DND-41 (cell line): Measurements from ENCODE around the gene TTBK2.

ENCODE experiments used
- ATAC-seq: fragments of 200-7000 bp; cut with Tn5 transposase; 3 replicates; pipeline ENCODE4 v1.9.1; 2021; ENCODE audit warnings: low read depth; ENCODE audit not compliant: insufficient read depth
- DNase-seq: peaks from one replicate; pipeline ENCODE4 v3.0.0-alpha.2; 2020
- H2AFZ ChIP-seq: 2 replicates; pipeline ENCODE4 v1.6.0; 2012; ENCODE audit warnings: low read depth, low read length
- H3K27ac ChIP-seq: 2 replicates; pipeline ENCODE4 v1.5.1; 2012; ENCODE audit warnings: low read length, inconsistent platforms
- H3K27me3 ChIP-seq: fragments of 200-600 bp; sonication (generic); 2 replicates; pipeline ENCODE4 v1.6.0; 2012; ENCODE audit warnings: low read length, mild to moderate bottlenecking, inconsistent platforms; ENCODE audit not compliant: insufficient read depth, poor library complexity
- H3K36me3 ChIP-seq: 2 replicates; pipeline ENCODE4 v1.5.1; 2012; ENCODE audit warnings: low read length, inconsistent platforms; ENCODE audit not compliant: insufficient read depth
- H3K4me1 ChIP-seq: 2 replicates; pipeline ENCODE4 v1.5.1; 2012; ENCODE audit warnings: mild to moderate bottlenecking, low read length; ENCODE audit not compliant: insufficient read depth
- H3K4me2 ChIP-seq: 2 replicates; pipeline ENCODE4 v1.6.0; 2012; ENCODE audit warnings: mild to moderate bottlenecking, moderate library complexity, low read length, inconsistent platforms; ENCODE audit not compliant: insufficient read depth
- H3K4me3 ChIP-seq, 2 experiments: fragments of 200-600 bp in 1 of 2; shearing (Covaris generic) in 1 of 2; 2 replicates each; pipeline ENCODE4 v1.5.1; 2012 to 2016; ENCODE audit warnings: inconsistent platforms in 2 of 2, low read length in 2 of 2, mild to moderate bottlenecking in 2 of 2, low read depth in 1 of 2, moderate library complexity in 1 of 2
- H3K79me2 ChIP-seq: 2 replicates; pipeline ENCODE4 v1.6.0; 2012; ENCODE audit warnings: low read length, inconsistent platforms; ENCODE audit not compliant: insufficient read depth
- H3K9ac ChIP-seq: 2 replicates; pipeline ENCODE4 v1.6.0; 2012; ENCODE audit warnings: low read depth, mild to moderate bottlenecking, inconsistent platforms, low read length, moderate library complexity
- H3K9me3 ChIP-seq: 2 replicates; pipeline ENCODE4 v1.5.1; 2012; ENCODE audit warnings: low read length, moderate library complexity, mild to moderate bottlenecking, inconsistent platforms; ENCODE audit not compliant: insufficient read depth, severe bottlenecking
- H4K20me1 ChIP-seq: 2 replicates; pipeline ENCODE4 v1.6.0; 2012; ENCODE audit warnings: low read length; ENCODE audit not compliant: insufficient read depth
- CTCF ChIP-seq: IDR thresholded peaks from 2 replicates; pipeline ENCODE4 v1.5.1; 2012; ENCODE audit warnings: borderline replicate concordance, low read length, moderate library complexity, mild to moderate bottlenecking; ENCODE audit not compliant: poor library complexity, severe bottlenecking; ENCODE audit errors: extremely low read depth
- EZH2 ChIP-seq: IDR thresholded peaks from 3 replicates; pipeline ENCODE4 v1.6.1; 2012; ENCODE audit warnings: borderline replicate concordance, low read depth, mild to moderate bottlenecking, moderate library complexity, low read length, inconsistent platforms; ENCODE audit not compliant: severe bottlenecking

TTBK2 gene

GRCh38 chr15:42759093-42759492, 161.5 kb downstream of the TTBK2 start:
- TF ChIP-seq EZH2 = no peak
- no peak for TF ChIP-seq CTCF
- no peaks in the 10 kb centered on the region for H3K4me1 ChIP-seq
- no peak overlapping the region for H3K4me3 ChIP-seq
- no peak overlapping the region for H2AFZ ChIP-seq
- ATAC-seq (no peak), DNase-seq (no peak)
- H3K27ac ChIP-seq = no peak overlapping the region
- no peaks in the 10 kb centered on the region for H3K27me3 ChIP-seq
- no peak overlapping the region for H3K9ac ChIP-seq
- H3K36me3 ChIP-seq = no peaks in the 10 kb centered on the region; the same call in 1 of the 2 replicates
- peaks cover 17% of the 10 kb centered on the region for H3K9me3 ChIP-seq
- peaks cover 5% of the 10 kb centered on the region; the same call in 1 of the 2 replicates for H3K79me2 ChIP-seq
- no peak overlapping the region for H3K4me2 ChIP-seq
- H4K20me1 ChIP-seq = no peaks in the 10 kb centered on the region

- Histone ChIP-seq H3K9ac (no peak overlapping the region), H3K4me3 (no peak overlapping the region)
These were observed 170.3 kb downstream of the TTBK2 start for GRCh38 chr15:42750306-42750705.

GRCh38 chr15:42749266-42749665, 171.3 kb downstream of the TTBK2 start:
- Histone ChIP-seq H3K36me3 (peaks cover 32% of the 10 kb centered on the region), H3K4me2 (no peak overlapping the region), H3K27ac (no peak overlapping the region), H2AFZ (no peak overlapping the region), H3K79me2 (no peaks in the 10 kb centered on the region), H4K20me1 (no peaks in the 10 kb centered on the region), H3K9ac (no peak overlapping the region), H3K9me3 (no peaks in the 10 kb centered on the region), H3K4me1 (no peaks in the 10 kb centered on the region), H3K27me3 (no peaks in the 10 kb centered on the region), H3K4me3 (no peak overlapping the region)
- TF ChIP-seq CTCF (no peak), EZH2 (no peak)
- DNase-seq = no peak
- no peak for ATAC-seq

More at GRCh38 chr15:42750306-42750705, 170.3 kb downstream of the TTBK2 start:
- H3K27ac ChIP-seq = no peak overlapping the region
- H3K79me2 ChIP-seq = no peaks in the 10 kb centered on the region
- H3K4me1 ChIP-seq = no peaks in the 10 kb centered on the region
- H3K36me3 ChIP-seq = peaks cover 32% of the 10 kb centered on the region
- no peak for TF ChIP-seq EZH2
- TF ChIP-seq CTCF = no peak
- ATAC-seq = no peak
- H4K20me1 ChIP-seq = no peaks in the 10 kb centered on the region
- H3K27me3 ChIP-seq = no peaks in the 10 kb centered on the region
- DNase-seq = no peak
- H2AFZ ChIP-seq = no peak overlapping the region
- H3K4me2 ChIP-seq = no peak overlapping the region
- H3K9me3 ChIP-seq = no peaks in the 10 kb centered on the region

DNA sequence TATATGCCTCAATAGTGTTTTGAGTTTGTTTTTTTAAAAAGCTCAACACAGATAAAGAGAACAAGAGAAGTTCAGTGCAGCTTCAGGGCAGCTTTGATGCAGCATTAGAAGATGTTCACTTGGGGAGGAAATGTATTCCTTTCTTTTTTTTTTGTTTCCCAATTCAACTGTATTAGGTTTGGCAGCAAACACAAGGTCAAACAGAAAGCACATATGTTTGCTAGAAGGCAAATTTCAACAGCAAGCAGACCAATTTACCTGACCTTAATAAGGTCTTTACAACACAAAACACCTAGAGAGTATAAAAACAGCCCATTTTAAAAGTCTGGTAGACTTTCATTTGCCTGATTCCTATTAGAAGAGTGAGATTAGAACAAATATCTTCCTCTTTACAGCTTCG, 176.4 kb downstream of the TTBK2 start:
- TF ChIP-seq CTCF (no peak), EZH2 (no peak)
- DNase-seq = no peak

More for the DNA sequence above, 176.4 kb downstream of the TTBK2 start:
- Histone ChIP-seq H3K4me3 (no peak overlapping the region), H3K27ac (no peak overlapping the region), H2AFZ (no peak overlapping the region), H3K36me3 (peaks cover 9% of the 10 kb centered on the region), H3K4me2 (no peak overlapping the region), H4K20me1 (no peaks in the 10 kb centered on the region), H3K9me3 (no peaks in the 10 kb centered on the region), H3K79me2 (no peaks in the 10 kb centered on the region), H3K9ac (no peak overlapping the region), H3K4me1 (no peaks in the 10 kb centered on the region), H3K27me3 (no peaks in the 10 kb centered on the region)
- no peak for ATAC-seq
